ENCODE data around the gene ADARB1.
"Not testable (repeated sequence)": the region's sequence is repeated elsewhere in the genome, so short reads cannot be mapped to it uniquely, and the experiment has no call there.

Gene ADARB1

GRCh38 chr21:45114475-45114874, 40.1 kb downstream of the ADARB1 start:
- no peak for DNase-seq (ENCODE audit: low read depth, low spot score)

- no peak for DNase-seq (ENCODE audit: low read depth, low spot score)
Observed at GRCh38 chr21:45115141-45115540, 40.8 kb downstream of the ADARB1 start.

GRCh38 chr21:45116066-45116465, 41.7 kb downstream of the ADARB1 start:
- no peak for DNase-seq (ENCODE audit: low read depth, low spot score)

- no peak for DNase-seq (ENCODE audit: low read depth, low spot score)
Observed at GRCh38 chr21:45117314-45117713, 42.9 kb downstream of the ADARB1 start.

GRCh38 chr21:45118099-45118498, 43.7 kb downstream of the ADARB1 start:
- DNase-seq (ENCODE audit: low read depth, low spot score) = no peak

- DNase-seq (ENCODE audit: low read depth, low spot score) = no peak
Observed at GRCh38 chr21:45119812-45120211, 45.4 kb downstream of the ADARB1 start.

- no peak for DNase-seq (ENCODE audit: low read depth, low spot score)
Observed at GRCh38 chr21:45120975-45121374, 46.6 kb downstream of the ADARB1 start.

GRCh38 chr21:45122030-45122429, 47.6 kb downstream of the ADARB1 start:
- no peak for DNase-seq (ENCODE audit: low read depth, low spot score)

- no peak for DNase-seq (ENCODE audit: low read depth, low spot score)
Observed at GRCh38 chr21:45122432-45123132, 48.2 kb downstream of the ADARB1 start.

GRCh38 chr21:45123440-45123839, 49.1 kb downstream of the ADARB1 start:
- no peak for DNase-seq (ENCODE audit: low read depth, low spot score)

- DNase-seq (ENCODE audit: low read depth, low spot score) = no peak
Observed at GRCh38 chr21:45124596-45124995, 50.2 kb downstream of the ADARB1 start.

- DNase-seq (ENCODE audit: low read depth, low spot score) = no peak
Observed at GRCh38 chr21:45125357-45125756, 51.0 kb downstream of the ADARB1 start.

- no peak for DNase-seq (ENCODE audit: low read depth, low spot score)
Observed at GRCh38 chr21:45126204-45126626, 51.8 kb downstream of the ADARB1 start.

GRCh38 chr21:45126983-45127382, 52.6 kb downstream of the ADARB1 start:
- DNase-seq (ENCODE audit: low read depth, low spot score) = no peak

- DNase-seq (ENCODE audit: low read depth, low spot score) = no peak
Observed at GRCh38 chr21:45127937-45128336, 53.6 kb downstream of the ADARB1 start.

GRCh38 chr21:45128613-45129188, 54.3 kb downstream of the ADARB1 start:
- peak; percentile 89 for DNase-seq (ENCODE audit: low read depth, low spot score)

- no peak for DNase-seq (ENCODE audit: low read depth, low spot score)
Observed at GRCh38 chr21:45129189-45129923, 55.0 kb downstream of the ADARB1 start.

- peak; percentile 61 for DNase-seq (ENCODE audit: low read depth, low spot score)
Observed at GRCh38 chr21:45130324-45130774, 56.0 kb downstream of the ADARB1 start.

GRCh38 chr21:45131537-45131999, 57.2 kb downstream of the ADARB1 start:
- DNase-seq (ENCODE audit: low read depth, low spot score) = no peak

GRCh38 chr21:45132841-45133573, 58.6 kb downstream of the ADARB1 start:
- DNase-seq (ENCODE audit: low read depth, low spot score) = no peak

- DNase-seq (ENCODE audit: low read depth, low spot score) = not testable (repeated sequence)
Observed at GRCh38 chr21:45133574-45134278, 59.3 kb downstream of the ADARB1 start.
